Loucy (cell line): ENCODE results near the gene ILDR1.
A peak's percentile ranks its signal among the peaks of the same experiment; 100 is the strongest.

Experiments used
- H2AFZ ChIP-seq: fragments of 200-600 bp; sonication (generic); 2 replicates; pipeline ENCODE4 v1.6.0; 2016; ENCODE audit warnings: antibody characterized with exemption, mild to moderate bottlenecking, low read length, moderate library complexity
- H3F3A ChIP-seq: fragments of 200-600 bp; 2 replicates; pipeline ENCODE4 v1.6.0; 2016; ENCODE audit warnings: antibody characterized with exemption, low read depth, mild to moderate bottlenecking
- H3K27me3 ChIP-seq: fragments of 200-600 bp; sonication (generic); 2 replicates; pipeline ENCODE4 v1.6.1; 2014; ENCODE audit warnings: low read length, mild to moderate bottlenecking; ENCODE audit not compliant: insufficient read depth, poor library complexity, severe bottlenecking
- H3K36me3 ChIP-seq: fragments of 200-600 bp; sonication (generic); 2 replicates; pipeline ENCODE4 v1.6.1; 2016; ENCODE audit warnings: low read length; ENCODE audit not compliant: insufficient read depth
- H3K4me1 ChIP-seq: fragments of 200-600 bp; sonication (generic); 2 replicates; pipeline ENCODE4 v1.5.1; 2014; ENCODE audit warnings: low read length, mild to moderate bottlenecking; ENCODE audit not compliant: insufficient read depth, poor library complexity, severe bottlenecking
- H3K4me2 ChIP-seq: fragments of 200-600 bp; sonication (generic); 2 replicates; pipeline ENCODE4 v1.6.0; 2014; ENCODE audit warnings: antibody characterized with exemption, low read length, low read depth, mild to moderate bottlenecking; ENCODE audit not compliant: poor library complexity, severe bottlenecking
- H3K4me3 ChIP-seq: fragments of 200-600 bp; sonication (generic); 2 replicates; pipeline ENCODE4 v1.5.1; 2014; ENCODE audit warnings: low read length, mild to moderate bottlenecking, mixed read lengths; ENCODE audit not compliant: poor library complexity, severe bottlenecking
- H3K79me2 ChIP-seq: fragments of 200-600 bp; sonication (generic); 2 replicates; pipeline ENCODE4 v1.6.1; 2014; ENCODE audit warnings: low read length; ENCODE audit not compliant: insufficient read depth
- H3K9ac ChIP-seq: fragments of 200-600 bp; sonication (generic); 2 replicates; pipeline ENCODE4 v1.6.0; 2014; ENCODE audit warnings: mild to moderate bottlenecking, low read depth, low read length, moderate library complexity; ENCODE audit not compliant: poor library complexity, severe bottlenecking
- H3K9me2 ChIP-seq: fragments of 200-600 bp; sonication (generic); replicated peaks from 2 replicates; pipeline ENCODE4 v1.6.1; 2016; ENCODE audit warnings: low read depth, low read length, mixed read lengths
- H3K9me3 ChIP-seq: fragments of 200-600 bp; sonication (generic); 2 replicates; pipeline ENCODE4 v1.6.1; 2014; ENCODE audit warnings: mild to moderate bottlenecking, antibody characterized with exemption, low read length, low read depth; ENCODE audit not compliant: insufficient read depth
- H4K20me1 ChIP-seq: fragments of 200-600 bp; sonication (generic); 2 replicates; pipeline ENCODE4 v1.6.0; 2014; ENCODE audit warnings: antibody characterized with exemption, low read length, mild to moderate bottlenecking; ENCODE audit not compliant: insufficient read depth, poor library complexity, severe bottlenecking
- EZH2phosphoT487 ChIP-seq: fragments of 200-600 bp; IDR thresholded peaks from 2 replicates; pipeline ENCODE4 v1.6.1; 2018; ENCODE audit warnings: antibody characterized with exemption, mild to moderate bottlenecking, moderate library complexity, borderline replicate concordance
- TF ChIP-seq, protein P1 (sequence below): fragments of 200-600 bp; sonication (generic); conservative IDR thresholded peaks from 2 replicates; pipeline ENCODE4 v1.5.1; 2014; ENCODE audit warnings: mild to moderate bottlenecking, antibody characterized with exemption, low read length

Gene ILDR1

DNA sequence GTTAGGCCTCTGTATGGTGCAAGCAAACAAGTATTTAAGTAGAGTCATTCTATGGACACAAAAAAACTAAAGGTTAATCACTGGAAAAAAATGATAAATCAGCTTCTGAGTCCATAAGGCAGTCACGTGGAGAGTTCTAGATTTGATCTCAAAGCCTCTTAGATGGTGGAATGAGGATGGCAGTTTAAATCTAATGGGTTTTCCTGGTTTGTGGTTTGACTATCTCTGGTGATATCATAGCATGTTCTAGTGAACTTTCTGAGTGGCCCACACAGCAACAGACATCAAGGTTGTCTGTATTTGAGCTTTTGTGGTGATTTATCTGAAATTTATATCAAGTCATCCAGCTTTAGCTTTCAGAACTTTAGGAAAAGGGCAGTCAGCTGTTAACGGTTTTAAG, 52.4 kb downstream of the ILDR1 start:
- Histone ChIP-seq H2AFZ (no peak overlapping the region), H3F3A (no peaks in the 10 kb centered on the region; the same call in 1 of the 2 replicates), H3K36me3 (no peaks in the 10 kb centered on the region), H3K27me3 (no peaks in the 10 kb centered on the region), H3K9me3 (peaks cover 3% of the 10 kb centered on the region), H3K4me2 (peak overlapping the region; percentile 19), H3K4me1 (peaks cover 14% of the 10 kb centered on the region), H3K79me2 (no peaks in the 10 kb centered on the region), H3K9ac (no peak overlapping the region), H3K9me2 (no peaks in the 10 kb centered on the region), H4K20me1 (no peaks in the 10 kb centered on the region), H3K4me3 (no peak overlapping the region)
- TF ChIP-seq, protein P1, sequence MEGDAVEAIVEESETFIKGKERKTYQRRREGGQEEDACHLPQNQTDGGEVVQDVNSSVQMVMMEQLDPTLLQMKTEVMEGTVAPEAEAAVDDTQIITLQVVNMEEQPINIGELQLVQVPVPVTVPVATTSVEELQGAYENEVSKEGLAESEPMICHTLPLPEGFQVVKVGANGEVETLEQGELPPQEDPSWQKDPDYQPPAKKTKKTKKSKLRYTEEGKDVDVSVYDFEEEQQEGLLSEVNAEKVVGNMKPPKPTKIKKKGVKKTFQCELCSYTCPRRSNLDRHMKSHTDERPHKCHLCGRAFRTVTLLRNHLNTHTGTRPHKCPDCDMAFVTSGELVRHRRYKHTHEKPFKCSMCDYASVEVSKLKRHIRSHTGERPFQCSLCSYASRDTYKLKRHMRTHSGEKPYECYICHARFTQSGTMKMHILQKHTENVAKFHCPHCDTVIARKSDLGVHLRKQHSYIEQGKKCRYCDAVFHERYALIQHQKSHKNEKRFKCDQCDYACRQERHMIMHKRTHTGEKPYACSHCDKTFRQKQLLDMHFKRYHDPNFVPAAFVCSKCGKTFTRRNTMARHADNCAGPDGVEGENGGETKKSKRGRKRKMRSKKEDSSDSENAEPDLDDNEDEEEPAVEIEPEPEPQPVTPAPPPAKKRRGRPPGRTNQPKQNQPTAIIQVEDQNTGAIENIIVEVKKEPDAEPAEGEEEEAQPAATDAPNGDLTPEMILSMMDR = no peak
- TF ChIP-seq EZH2phosphoT487 = no peak

DNA sequence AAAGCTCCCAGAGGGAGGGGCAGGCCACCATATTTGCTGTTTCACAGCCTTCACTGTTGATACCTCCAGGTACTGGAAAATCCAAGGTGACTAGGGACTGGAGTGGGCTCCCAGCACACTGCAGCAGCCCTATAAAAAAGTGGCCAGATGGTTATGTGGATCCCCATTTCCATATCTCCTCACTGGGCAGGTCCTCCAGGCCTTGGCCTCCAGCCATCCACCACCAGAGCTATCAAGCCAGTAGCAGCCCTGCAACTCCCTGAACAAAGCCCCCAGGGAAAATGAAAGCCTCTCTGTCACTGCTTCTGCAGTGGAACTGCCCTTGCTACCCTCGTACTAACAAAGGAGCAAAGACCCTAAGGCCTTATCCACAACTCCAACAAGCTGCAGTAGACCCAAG, 58.4 kb downstream of the ILDR1 start:
- TF ChIP-seq EZH2phosphoT487 = no peak
- TF ChIP-seq, protein P1 = no peak
- Histone ChIP-seq H3K36me3 (no peaks in the 10 kb centered on the region), H4K20me1 (no peaks in the 10 kb centered on the region), H3K9me3 (no peaks in the 10 kb centered on the region), H3K79me2 (no peaks in the 10 kb centered on the region), H3K27me3 (no peaks in the 10 kb centered on the region), H3K9me2 (no peaks in the 10 kb centered on the region), H2AFZ (no peak overlapping the region), H3K4me3 (no peak overlapping the region), H3K9ac (no peak overlapping the region), H3K4me2 (no peak overlapping the region), H3K4me1 (no peaks in the 10 kb centered on the region), H3F3A (no peaks in the 10 kb centered on the region)

DNA sequence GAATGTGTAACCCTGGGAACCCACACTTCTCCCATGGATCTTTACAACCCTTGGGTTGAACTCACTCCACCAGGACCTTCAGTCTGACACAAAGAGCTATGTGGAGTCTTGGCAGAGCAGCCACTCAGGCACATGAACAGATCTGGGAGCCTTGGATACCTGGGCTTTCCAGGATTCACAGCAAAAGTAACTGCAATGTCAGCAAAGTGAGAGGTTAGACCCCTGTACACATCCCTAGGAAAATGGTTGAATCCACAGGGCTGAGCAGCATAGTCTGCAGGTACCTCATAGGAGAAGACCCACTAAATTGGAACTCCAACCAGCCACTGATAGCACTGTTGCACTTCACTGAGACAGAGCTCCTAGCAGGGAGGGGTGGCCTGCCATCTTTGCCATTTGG, 59.6 kb downstream of the ILDR1 start:
- H3K9me2 ChIP-seq = no peaks in the 10 kb centered on the region
- no peak overlapping the region for H3K4me3 ChIP-seq
- no peak overlapping the region for H2AFZ ChIP-seq
- no peaks in the 10 kb centered on the region for H4K20me1 ChIP-seq
- TF ChIP-seq, protein P1 = no peak
- no peak for TF ChIP-seq EZH2phosphoT487
- H3K27me3 ChIP-seq = no peaks in the 10 kb centered on the region
- no peaks in the 10 kb centered on the region for H3K79me2 ChIP-seq
- H3F3A ChIP-seq = no peaks in the 10 kb centered on the region
- H3K4me2 ChIP-seq = no peak overlapping the region
- H3K9ac ChIP-seq = no peak overlapping the region
- H3K9me3 ChIP-seq = no peaks in the 10 kb centered on the region
- no peaks in the 10 kb centered on the region for H3K36me3 ChIP-seq
- no peaks in the 10 kb centered on the region for H3K4me1 ChIP-seq
